CD4-positive, alpha-beta T cell (primary cell): ENCODE results near the gene HTD2. TPM values are rescaled to one million over a fixed set of nuclear protein-coding genes. Genes with fewer than 3 reads are reported as not detected.
"Not testable (repeated sequence)": the region's sequence is repeated elsewhere in the genome, so short reads cannot be mapped to it uniquely, and the experiment has no call there.

Experiments
- ATAC-seq: fragments of 200-7000 bp; cut with Tn5 transposase; one replicate; pipeline ENCODE4 v1.10.0; 2022; ENCODE audit warnings: mild to moderate bottlenecking; ENCODE audit not compliant: poor library complexity
- CTCF ChIA-PET: fragments of 350-600 bp; sonication (Branson Sonifier 250); formaldehyde crosslinking; loops from one replicate; lab custom pipeline; 2021; ENCODE audit warnings: antibody characterized with exemption, inconsistent platforms; lab: Charles Lee
- POLR2A ChIA-PET: fragments of 350-600 bp; sonication (Branson Sonifier 250); formaldehyde crosslinking; loops from one replicate; lab custom pipeline; 2021; ENCODE audit warnings: antibody characterized with exemption, inconsistent platforms; lab: Charles Lee
- DNase-seq, 14 experiments: peaks; one replicate each; pipeline ENCODE4 v3.0.0-alpha.2; 2013 to 2020; ENCODE audit warnings: mixed read lengths in 2 of 14
- H3K27ac ChIP-seq, 2 donors: one replicate each; pipeline versions ENCODE4 v1.5.1 to v1.7.0; 2013; ENCODE audit warnings: low read length in 2 of 2, low read depth in 1 of 2, mild to moderate bottlenecking in 1 of 2
- H3K27me3 ChIP-seq, 2 experiments: 1 replicate in 1 of 2; 2 replicates in 1 of 2; pipeline versions ENCODE4 v1.6.1 to v1.7.0; 2013; ENCODE audit warnings: low read length in 2 of 2, control low read depth in 1 of 2, mild to moderate bottlenecking in 1 of 2, moderate library complexity in 1 of 2; ENCODE audit not compliant: insufficient read depth in 2 of 2, control insufficient read depth in 1 of 2
- H3K36me3 ChIP-seq: one replicate; pipeline ENCODE4 v1.6.1; 2013; ENCODE audit warnings: low read length, control low read depth; ENCODE audit not compliant: insufficient read depth
- H3K4me1 ChIP-seq: one replicate; pipeline ENCODE4 v1.6.1; 2013; ENCODE audit warnings: low read length, control low read depth; ENCODE audit not compliant: insufficient read depth
- H3K4me3 ChIP-seq: one replicate; pipeline ENCODE4 v1.5.1; 2013; ENCODE audit warnings: mild to moderate bottlenecking, low read length, moderate library complexity
- H3K9me3 ChIP-seq, 2 experiments: 1 replicate in 1 of 2; 2 replicates in 1 of 2; pipeline versions ENCODE4 v1.6.1 to v1.7.0; 2013; ENCODE audit warnings: low read length in 2 of 2, mild to moderate bottlenecking in 2 of 2, control low read depth in 1 of 2, moderate library complexity in 1 of 2; ENCODE audit not compliant: control insufficient read depth in 1 of 2, insufficient read depth in 1 of 2
- H3K27ac Mint-ChIP-seq: one replicate; pipeline ENCODE4 v1.8.0; 2020; ENCODE audit warnings: mixed read lengths
- H3K27me3 Mint-ChIP-seq: one replicate; pipeline ENCODE4 v1.8.0; 2021; ENCODE audit warnings: mixed read lengths
- H3K36me3 Mint-ChIP-seq: one replicate; pipeline ENCODE4 v1.8.0; 2021; ENCODE audit warnings: low read depth, mixed read lengths
- H3K4me1 Mint-ChIP-seq: one replicate; pipeline ENCODE4 v1.8.0; 2021; ENCODE audit warnings: low read depth, mixed read lengths
- H3K4me3 Mint-ChIP-seq: one replicate; pipeline ENCODE4 v1.8.0; 2020; ENCODE audit warnings: mild to moderate bottlenecking, mixed read lengths
- H3K9me3 Mint-ChIP-seq: one replicate; pipeline ENCODE4 v1.8.0; 2020; ENCODE audit warnings: mixed read lengths
- intact Hi-C, 2 experiments: fragments of 100-400 bp; cut with DNase I in 1 of 2; cut with micrococcal nuclease in 1 of 2; formaldehyde crosslinking; loops; one replicate each; pipeline versions ENCODE4 v1.15.1 to v1.9.0; 2023 to 2025; cut with DNase I, micrococcal nuclease
- total RNA-seq, 174 experiments: library from RNA in 2 of 174; stranded (reverse) in 2 of 174; gene quantifications; one replicate each; pipeline ENCODE4 v1.2.3 and lab custom pipeline; 2021 to 2026
- TF ChIP-seq, protein P1 (sequence below): fragments of 200-600 bp; IDR thresholded peaks from one replicate; pipeline ENCODE4 v1.8.0; 2022; ENCODE audit warnings: antibody characterized with exemption, mild to moderate bottlenecking

The HTD2 gene
- total RNA-seq, 2 experiments from 2014 or later = 7.2 to 7.3 TPM

DNA sequence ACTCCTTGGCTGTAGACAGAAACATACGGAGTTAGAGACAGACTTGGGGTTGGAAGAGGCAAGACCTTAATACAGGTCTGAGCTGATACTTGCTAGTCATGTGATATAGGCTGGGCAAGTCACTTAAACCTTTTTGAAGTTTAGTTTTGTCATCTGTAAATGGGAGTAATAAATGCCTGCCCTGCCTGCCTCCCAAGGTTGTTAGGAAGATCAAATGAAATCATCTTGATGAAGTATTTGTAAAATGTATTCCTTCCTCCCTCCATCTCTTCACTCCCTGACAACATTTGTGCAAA lies 29.3 kb downstream of the HTD2 start:
- Histone ChIP-seq H3K27me3 (no peaks in the 10 kb centered on the region), H3K4me1 (peaks cover 23% of the 10 kb centered on the region), H3K9me3 (no peaks in the 10 kb centered on the region), H3K27ac (no peak overlapping the region), H3K36me3 (no peaks in the 10 kb centered on the region), H3K4me3 (no peak overlapping the region)
- Mint-ChIP-seq H3K4me1 (peaks cover 48% of the 10 kb centered on the region), H3K36me3 (peaks cover 16% of the 10 kb centered on the region), H3K4me3 (peak overlapping the region; percentile 32), H3K27ac (no peak overlapping the region), H3K9me3 (no peaks in the 10 kb centered on the region), H3K27me3 (no peaks in the 10 kb centered on the region)
- no peak for ATAC-seq
- CTCF ChIA-PET = interaction anchor here (0.6 to 5.9 kb wide), 3 partner anchors 29 to 1661 kb away, joined by 3 to 37 read pairs (median 4); partner anchors contain the start of genes HTD2, KCTD6 and RPP14
- POLR2A ChIA-PET = interaction anchor here (1.0 to 1.3 kb wide), 2 partner anchors 9 to 29 kb away, joined by 3 read pairs; partner anchors contain the start of gene HTD2
- TF ChIP-seq, protein P1, sequence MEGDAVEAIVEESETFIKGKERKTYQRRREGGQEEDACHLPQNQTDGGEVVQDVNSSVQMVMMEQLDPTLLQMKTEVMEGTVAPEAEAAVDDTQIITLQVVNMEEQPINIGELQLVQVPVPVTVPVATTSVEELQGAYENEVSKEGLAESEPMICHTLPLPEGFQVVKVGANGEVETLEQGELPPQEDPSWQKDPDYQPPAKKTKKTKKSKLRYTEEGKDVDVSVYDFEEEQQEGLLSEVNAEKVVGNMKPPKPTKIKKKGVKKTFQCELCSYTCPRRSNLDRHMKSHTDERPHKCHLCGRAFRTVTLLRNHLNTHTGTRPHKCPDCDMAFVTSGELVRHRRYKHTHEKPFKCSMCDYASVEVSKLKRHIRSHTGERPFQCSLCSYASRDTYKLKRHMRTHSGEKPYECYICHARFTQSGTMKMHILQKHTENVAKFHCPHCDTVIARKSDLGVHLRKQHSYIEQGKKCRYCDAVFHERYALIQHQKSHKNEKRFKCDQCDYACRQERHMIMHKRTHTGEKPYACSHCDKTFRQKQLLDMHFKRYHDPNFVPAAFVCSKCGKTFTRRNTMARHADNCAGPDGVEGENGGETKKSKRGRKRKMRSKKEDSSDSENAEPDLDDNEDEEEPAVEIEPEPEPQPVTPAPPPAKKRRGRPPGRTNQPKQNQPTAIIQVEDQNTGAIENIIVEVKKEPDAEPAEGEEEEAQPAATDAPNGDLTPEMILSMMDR = no peak
- intact Hi-C loops = no loop called here
- no peak for DNase-seq

DNA sequence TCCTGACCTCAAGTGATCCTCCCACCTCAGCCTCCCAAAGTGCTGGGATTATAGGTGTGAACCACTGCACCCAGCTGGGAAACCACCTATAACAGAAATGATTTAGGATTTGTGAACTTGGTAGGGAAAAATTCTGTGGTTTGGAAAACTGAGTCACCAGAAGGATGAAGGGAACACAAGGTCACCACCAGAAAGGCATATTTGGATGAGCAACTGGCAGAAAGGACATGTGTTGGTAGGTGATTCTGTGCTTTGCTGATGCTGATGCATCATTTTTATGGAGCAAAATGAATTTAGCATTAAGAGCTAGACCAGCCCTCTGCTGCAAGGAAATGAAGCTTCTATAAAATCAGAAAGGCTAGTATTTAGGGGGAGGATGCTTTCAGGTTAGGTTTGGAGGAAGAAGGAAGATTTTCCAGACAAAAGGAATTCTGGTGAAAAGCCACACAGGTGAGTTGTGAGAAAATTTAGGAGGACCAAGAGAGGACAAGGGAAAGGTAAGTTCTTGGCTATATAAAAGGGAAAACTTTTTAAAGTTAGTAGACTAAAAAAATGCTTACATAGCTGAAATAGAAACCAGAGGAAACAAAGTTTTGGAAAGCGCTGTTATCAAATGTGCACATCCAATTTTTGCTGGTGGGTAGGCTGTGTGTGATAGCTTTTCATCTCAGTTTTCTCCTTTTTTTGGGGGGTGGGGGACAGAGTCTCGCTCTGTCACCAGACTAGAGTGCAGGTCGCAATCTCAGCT lies 30.0 kb downstream of the HTD2 start:
- TF ChIP-seq, protein P1 = no peak
- Histone ChIP-seq H3K9me3 (no peaks in the 10 kb centered on the region), H3K27ac (no peak overlapping the region), H3K36me3 (no peaks in the 10 kb centered on the region), H3K4me3 (no peak overlapping the region), H3K4me1 (peaks cover 23% of the 10 kb centered on the region), H3K27me3 (no peaks in the 10 kb centered on the region)
- DNase-seq = no peak
- Mint-ChIP-seq H3K27ac (no peak overlapping the region), H3K4me3 (no peak overlapping the region), H3K4me1 (peaks cover 48% of the 10 kb centered on the region), H3K27me3 (no peaks in the 10 kb centered on the region), H3K9me3 (no peaks in the 10 kb centered on the region), H3K36me3 (peaks cover 22% of the 10 kb centered on the region)
- no peak for ATAC-seq
- intact Hi-C loops = no loop called here
- POLR2A ChIA-PET = interaction anchor here (0.9 to 1.3 kb wide), 4 partner anchors 10 to 97 kb away, joined by 3 read pairs; partner anchors contain the start of gene HTD2
- CTCF ChIA-PET = interaction anchor here (0.7 to 5.9 kb wide), 2 partner anchors 30 to 155 kb away, joined by 4 to 37 read pairs; partner anchors contain the start of genes HTD2, KCTD6 and RPP14

DNA sequence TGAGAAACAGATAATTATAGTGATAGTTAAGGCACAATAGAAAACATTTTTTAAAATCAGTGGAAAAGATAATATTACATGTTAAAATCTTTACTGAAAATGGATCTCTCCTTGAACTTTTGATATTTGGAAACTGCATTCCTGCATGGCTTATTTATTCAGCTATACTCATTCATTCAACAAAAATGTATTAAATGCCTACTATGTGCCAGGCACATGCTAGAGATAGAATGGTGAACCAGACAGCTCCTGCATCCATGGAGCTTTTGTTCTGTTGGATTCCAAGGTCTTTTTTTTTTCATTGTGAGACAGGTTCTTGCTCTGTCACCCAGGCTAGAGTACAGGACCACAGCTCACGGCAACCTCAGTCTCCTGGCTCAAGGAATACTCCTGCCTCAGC lies 30.9 kb downstream of the HTD2 start:
- Histone ChIP-seq H3K4me1 (peaks cover 19% of the 10 kb centered on the region), H3K27ac (no peak overlapping the region), H3K4me3 (no peak overlapping the region), H3K36me3 (peaks cover 2% of the 10 kb centered on the region), H3K27me3 (no peaks in the 10 kb centered on the region), H3K9me3 (no peaks in the 10 kb centered on the region)
- intact Hi-C loops = no loop called here
- peaks cover 22% of the 10 kb centered on the region for H3K36me3 Mint-ChIP-seq
- TF ChIP-seq, protein P1 = no peak
- H3K27ac Mint-ChIP-seq = no peak overlapping the region
- no peak overlapping the region for H3K4me3 Mint-ChIP-seq
- no peak for DNase-seq
- ChIA-PET POLR2A (interaction anchor here (1.1 kb wide), 1 partner anchor 96 kb away, joined by 3 read pairs; no protein-coding TSS in a partner anchor), CTCF (interaction anchor here (5.9 kb wide), 1 partner anchor 30 kb away, joined by 37 read pairs; the partner anchor contains the start of genes HTD2 and RPP14)
- H3K27me3 Mint-ChIP-seq = no peaks in the 10 kb centered on the region
- no peaks in the 10 kb centered on the region for H3K9me3 Mint-ChIP-seq
- no peak for ATAC-seq
- peaks cover 42% of the 10 kb centered on the region for H3K4me1 Mint-ChIP-seq

DNA sequence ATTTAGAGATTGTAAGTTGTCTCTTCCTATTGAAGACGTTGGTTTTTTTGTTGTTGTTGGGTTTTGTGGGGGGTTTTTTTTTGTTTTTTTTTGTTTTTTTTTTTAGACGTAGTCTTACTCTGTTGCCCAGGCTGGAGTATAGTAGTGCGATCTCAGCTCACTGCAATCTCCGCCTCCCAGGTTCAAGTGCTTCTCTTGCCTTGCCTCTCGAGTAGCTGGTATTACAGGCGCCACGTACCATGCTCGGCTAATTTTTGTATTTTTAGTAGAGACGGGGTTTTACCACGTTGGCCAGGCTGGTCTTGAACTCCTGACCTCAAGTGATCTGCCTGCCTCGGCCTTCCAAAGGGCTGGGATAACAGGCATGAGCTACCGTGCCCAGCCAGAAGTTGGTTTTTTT lies 32.8 kb downstream of the HTD2 start:
- POLR2A ChIA-PET, intact Hi-C loops, H3K27me3 ChIP-seq, ATAC-seq, H3K4me3 ChIP-seq, DNase-seq, H3K27ac ChIP-seq, H3K9me3 ChIP-seq, H3K27me3 Mint-ChIP-seq, H3K4me3 Mint-ChIP-seq, H3K36me3 ChIP-seq, H3K27ac Mint-ChIP-seq, H3K9me3 Mint-ChIP-seq: not testable (repeated sequence)
- H3K36me3 Mint-ChIP-seq = peaks cover 27% of the 10 kb centered on the region
- CTCF ChIA-PET = interaction anchor here (1.2 kb wide), 1 partner anchor 14 kb away, joined by 3 read pairs; no protein-coding TSS in a partner anchor
- peaks cover 32% of the 10 kb centered on the region for H3K4me1 Mint-ChIP-seq
- peaks cover 10% of the 10 kb centered on the region for H3K4me1 ChIP-seq
